B cell (primary cell): ENCODE results near the gene ASPHD1. TPM values are rescaled to one million over a fixed set of nuclear protein-coding genes. Genes with fewer than 3 reads are reported as not detected.

ENCODE experiments used
- ATAC-seq: fragments of 200-7000 bp; cut with Tn5 transposase; one replicate; pipeline ENCODE4 v1.10.0; 2021; ENCODE audit warnings: low read depth, mild to moderate bottlenecking, moderate number of reproducible peaks, moderate library complexity
- CTCF ChIA-PET: fragments of 350-600 bp; sonication (Branson Sonifier 250); formaldehyde crosslinking; loops from one replicate; lab custom pipeline; 2021; ENCODE audit warnings: antibody characterized with exemption, inconsistent platforms; lab: Charles Lee
- POLR2A ChIA-PET: fragments of 350-600 bp; sonication (Branson Sonifier 250); formaldehyde crosslinking; loops from one replicate; lab custom pipeline; 2021; ENCODE audit warnings: antibody characterized with exemption; lab: Charles Lee
- DNase-seq: peaks from one replicate; pipeline ENCODE4 v3.0.0; 2013
- H2AFZ ChIP-seq: 2 replicates; pipeline ENCODE4 v1.6.1; 2012; ENCODE audit warnings: mild to moderate bottlenecking, low read depth, low read length; ENCODE audit not compliant: insufficient read depth, poor library complexity, severe bottlenecking
- H3K27ac ChIP-seq, 2 donors: 1 replicate in 1 of 2; 2 replicates in 1 of 2; pipeline ENCODE4 v1.5.1; 2012 to 2013; ENCODE audit warnings: low read length in 2 of 2, mild to moderate bottlenecking in 2 of 2, moderate library complexity in 1 of 2
- H3K27me3 ChIP-seq, 4 experiments: fragments of 200-600 bp in 1 of 4; sonication (generic) in 1 of 4; replicated peaks in 1 of 4; 1 replicate in 2 of 4; 2 replicates in 2 of 4; pipeline versions ENCODE4 v1.6.1 to v1.7.0; 2013 to 2016; ENCODE audit warnings: low read length in 3 of 4, mild to moderate bottlenecking in 2 of 4, mixed read lengths in 1 of 4, moderate library complexity in 1 of 4; ENCODE audit not compliant: insufficient read depth in 4 of 4, control insufficient read depth in 3 of 4; ENCODE audit errors: control extremely low read depth in 1 of 4
- H3K36me3 ChIP-seq, 2 experiments: replicated peaks in 1 of 2; 1 replicate in 1 of 2; 2 replicates in 1 of 2; pipeline versions ENCODE4 v1.6.1 to v1.7.1; 2013; ENCODE audit warnings: low read length in 1 of 2; ENCODE audit not compliant: insufficient read depth in 2 of 2, control insufficient read depth in 1 of 2; ENCODE audit errors: control extremely low read depth in 1 of 2, extremely low read depth in 1 of 2
- H3K4me1 ChIP-seq, 2 donors: fragments of 200-600 bp in 1 of 2; sonication (generic) in 1 of 2; 1 replicate in 1 of 2; 2 replicates in 1 of 2; pipeline versions ENCODE4 v1.5.1 to v1.6.1; 2013 to 2017; ENCODE audit warnings: low read length in 2 of 2; ENCODE audit not compliant: control insufficient read depth in 2 of 2, insufficient read depth in 2 of 2
- H3K4me2 ChIP-seq: replicated peaks from 2 replicates; pipeline ENCODE3; 2012; ENCODE audit warnings: mild to moderate bottlenecking, low read depth, low read length; ENCODE audit not compliant: poor library complexity, severe bottlenecking
- H3K4me3 ChIP-seq, 5 experiments: fragments of 200-600 bp in 1 of 5; sonication (generic) in 1 of 5; 1 replicate in 3 of 5; 2 replicates in 2 of 5; pipeline versions ENCODE4 v1.5.1 to v1.7.0; 2011 to 2016; ENCODE audit warnings: low read length in 4 of 5, mild to moderate bottlenecking in 4 of 5, low read depth in 2 of 5, control low read depth in 1 of 5, moderate library complexity in 1 of 5; ENCODE audit not compliant: insufficient read depth in 1 of 5; ENCODE audit errors: control extremely low read depth in 1 of 5, extremely low read depth in 1 of 5
- H3K79me2 ChIP-seq: fragments of 200-600 bp; sonication (generic); one replicate; pipeline ENCODE4 v1.6.0; 2016; ENCODE audit warnings: low read length; ENCODE audit not compliant: control insufficient read depth, insufficient read depth
- H3K9ac ChIP-seq: fragments of 200-600 bp; sonication (generic); 2 replicates; pipeline ENCODE4 v1.6.1; 2017; ENCODE audit warnings: mild to moderate bottlenecking, low read length, moderate library complexity
- H3K9me3 ChIP-seq, 3 donors: one replicate each; pipeline versions ENCODE4 v1.6.1 to v1.7.1; 2013; ENCODE audit warnings: low read length in 2 of 3; ENCODE audit not compliant: control insufficient read depth in 2 of 3, insufficient read depth in 1 of 3; ENCODE audit errors: control extremely low read depth in 1 of 3
- H4K20me1 ChIP-seq: 2 replicates; pipeline ENCODE4 v1.6.0; 2012; ENCODE audit warnings: mild to moderate bottlenecking, low read length; ENCODE audit not compliant: insufficient read depth, control insufficient read depth, poor library complexity, severe bottlenecking
- H3K27ac Mint-ChIP-seq: one replicate; pipeline ENCODE4 v1.8.0; 2021; ENCODE audit warnings: mixed read lengths
- H3K27me3 Mint-ChIP-seq: one replicate; pipeline ENCODE4 v1.8.0; 2021; ENCODE audit warnings: mixed read lengths
- H3K4me1 Mint-ChIP-seq: one replicate; pipeline ENCODE4 v1.8.0; 2021; ENCODE audit warnings: mixed read lengths
- H3K4me3 Mint-ChIP-seq: one replicate; pipeline ENCODE4 v1.8.0; 2021; ENCODE audit warnings: mixed read lengths
- H3K9me3 Mint-ChIP-seq: one replicate; pipeline ENCODE4 v1.8.0; 2022; ENCODE audit warnings: mixed read lengths; ENCODE audit not compliant: insufficient read depth
- CTCF ChIP-seq: fragments of 200-600 bp; IDR thresholded peaks from one replicate; pipeline ENCODE4 v1.8.0; 2022; ENCODE audit warnings: antibody characterized with exemption, mild to moderate bottlenecking
- EZH2 ChIP-seq: IDR thresholded peaks from 2 replicates; pipeline ENCODE4 v1.6.1; 2012; ENCODE audit warnings: borderline replicate concordance, low read depth, mild to moderate bottlenecking, moderate library complexity, low read length; ENCODE audit not compliant: insufficient read depth, poor library complexity, severe bottlenecking
- WGBS: methylation state at CpG from one replicate; pipeline ENCODE4 v1.1.5; 2013; ENCODE audit warnings: missing lambda C conversion rate; ENCODE audit not compliant: insufficient coverage; 5-methylcytosine and 5-hydroxymethylcytosine counted together
- intact Hi-C: fragments of 100-400 bp; cut with micrococcal nuclease; formaldehyde crosslinking; loops from one replicate; pipeline ENCODE4 v1.10.0; 2022
- polyA plus RNA-seq: library from polyadenylated mRNA; depleted of rRNA; stranded (reverse); fragments of >200 nt; gene quantifications from 2 replicates; pipeline ENCODE4 v1.2.3, GENCODE V29; 2012
- total RNA-seq, 2 donors: library from RNA; stranded (reverse); fragments of 120-200 nt in 1 of 2; gene quantifications; 1 replicate in 1 of 2; 2 replicates in 1 of 2; pipeline versions ENCODE4 v1.2.3 to v1.2.4, GENCODE V29; 2013 to 2022

The ASPHD1 gene
- total and polyA plus RNA-seq, 2 donors (not counting 1 experiment from before 2014, with no cell fraction given), result not detected

- no peak overlapping the region for H3K4me2 ChIP-seq
- H3K9ac ChIP-seq, result no peak overlapping the region
- 100% methylated on average over 2 of the region's 6 CpGs for WGBS
- peaks cover 7 to 10% of the 10 kb centered on the region in 2 donors for H3K4me1 ChIP-seq
- ChIA-PET POLR2A (no interaction called here), CTCF (no interaction called here)
- Mint-ChIP-seq H3K4me3 (no peak overlapping the region), H3K9me3 (no peaks in the 10 kb centered on the region), H3K4me1 (peaks cover 12% of the 10 kb centered on the region), H3K27me3 (no peaks in the 10 kb centered on the region), H3K27ac (no peak overlapping the region)
- peaks cover 6 to 55% of the 10 kb centered on the region in 2 experiments for H3K36me3 ChIP-seq
- ATAC-seq (no peak), DNase-seq (no peak)
- intact Hi-C loops, result loop anchor here (10.0 kb wide), 1 partner anchor 326 kb away; no protein-coding TSS in a partner anchor
- TF ChIP-seq EZH2 (no peak), CTCF (no peak)
- no peak overlapping the region for H3K27ac ChIP-seq
- no peak overlapping the region for H3K4me3 ChIP-seq
- peaks cover 22% of the 10 kb centered on the region for H4K20me1 ChIP-seq
- H3K9me3 ChIP-seq, result no peaks in the 10 kb centered on the region
- peaks cover 31% of the 10 kb centered on the region for H3K79me2 ChIP-seq
- H3K27me3 ChIP-seq, result no peaks in the 10 kb centered on the region
- H2AFZ ChIP-seq, result no peak overlapping the region
These were observed 20.2 kb downstream of the ASPHD1 start for GRCh38 chr16:29920288-29921033.

- H3K27ac ChIP-seq, result no peak overlapping the region
- TF ChIP-seq CTCF (no peak), EZH2 (no peak)
- no peak overlapping the region for H3K4me3 Mint-ChIP-seq
- peaks cover 12% of the 10 kb centered on the region for H3K4me1 Mint-ChIP-seq
- peaks cover 26% of the 10 kb centered on the region for H4K20me1 ChIP-seq
- H3K4me2 ChIP-seq, result no peak overlapping the region
- H2AFZ ChIP-seq, result no peak overlapping the region
- no peaks in the 10 kb centered on the region for H3K9me3 ChIP-seq
- CTCF ChIA-PET, result interaction anchor here (0.9 kb wide), 1 partner anchor 73 kb away, joined by 3 read pairs; no protein-coding TSS in a partner anchor
- H3K27me3 Mint-ChIP-seq, result no peaks in the 10 kb centered on the region
- 100% methylated on average over 3 of the region's 3 CpGs for WGBS
- H3K36me3 ChIP-seq, result peaks cover 6 to 55% of the 10 kb centered on the region in 2 experiments
- H3K9me3 Mint-ChIP-seq, result no peaks in the 10 kb centered on the region
- H3K27ac Mint-ChIP-seq, result no peak overlapping the region
- no peaks in the 10 kb centered on the region for H3K27me3 ChIP-seq
- H3K4me1 ChIP-seq, result peaks cover 7 to 10% of the 10 kb centered on the region in 2 donors
- intact Hi-C loops, result loop anchor here (10.0 kb wide), 1 partner anchor 326 kb away; no protein-coding TSS in a partner anchor
- H3K4me3 ChIP-seq, result no peak overlapping the region
- no peak for ATAC-seq
- no peak overlapping the region for H3K9ac ChIP-seq
- POLR2A ChIA-PET, result no interaction called here
- peaks cover 36% of the 10 kb centered on the region for H3K79me2 ChIP-seq
- DNase-seq, result no peak
These were observed 20.7 kb downstream of the ASPHD1 start for GRCh38 chr16:29921034-29921385.
